ENCODE results near the gene UBE2J2.
A peak's percentile ranks its signal among the peaks of the same experiment; 100 is the strongest.

Gene UBE2J2

DNA sequence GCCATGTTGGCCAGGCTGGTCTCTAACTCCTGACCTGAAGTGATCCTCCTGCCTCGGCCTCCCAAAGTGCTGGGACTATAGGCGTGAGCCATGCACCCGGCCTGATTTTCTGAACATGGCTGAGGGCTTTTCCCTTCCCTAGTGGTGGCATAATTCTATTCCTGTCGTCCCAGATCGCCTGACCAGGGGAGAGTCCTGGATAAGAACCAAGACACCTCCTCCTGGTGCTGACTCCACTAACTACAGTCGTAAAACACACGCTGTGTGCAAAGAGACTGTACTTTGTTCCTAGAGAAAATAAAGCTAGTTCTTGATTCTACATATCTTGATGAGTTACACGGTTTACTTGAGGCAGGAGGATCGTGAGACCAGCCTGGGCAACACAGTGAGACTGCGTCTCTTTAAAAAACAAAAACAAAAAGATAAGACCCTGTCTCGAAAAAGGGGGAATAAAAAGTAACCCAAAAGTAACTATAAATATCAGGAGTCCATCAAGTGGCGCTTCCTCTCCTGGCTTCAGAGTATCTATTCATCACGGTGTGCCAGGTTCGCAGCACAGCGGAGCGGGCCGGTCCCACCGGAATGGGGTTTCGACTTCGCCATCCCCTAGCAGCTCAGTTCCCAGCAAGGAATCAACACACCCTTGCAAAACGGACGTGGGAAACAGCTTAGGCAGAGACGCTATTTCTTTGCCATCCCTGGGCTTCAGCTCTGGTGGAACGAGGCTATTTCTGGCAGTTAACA, 42.8 kb downstream of the UBE2J2 start:
- CTCF ChIA-PET = interaction anchor here (0.6 to 2.0 kb wide), 7 partner anchors 12 to 110 kb away, joined by 3 to 13 read pairs (median 4); no protein-coding TSS in a partner anchor
- peaks cover 0 to 57% (median 39%) of the 10 kb centered on the region in 4 experiments for H3K36me3 ChIP-seq (ENCODE audit: control insufficient read depth in 4 of 4, insufficient read depth in 4 of 4, low read length in 3 of 4)
- H3K4me3 ChIP-seq (ENCODE audit: control insufficient read depth in 1 of 7, extremely low read depth in 1 of 7, insufficient read depth in 4 of 7, low read depth in 2 of 7, low read length in 6 of 7) = peak overlapping the region; percentile 79 to 97 (median 94)
- POLR2A ChIA-PET = interaction anchor here (1.0 to 1.4 kb wide), 2 partner anchors 12 to 18 kb away, joined by 3 to 4 read pairs; no protein-coding TSS in a partner anchor
- H3K27me3 ChIP-seq (replicated peaks in 2 of 5; ENCODE audit: control insufficient read depth in 4 of 5, insufficient read depth in 5 of 5, low read length in 4 of 5) = no peaks in the 10 kb centered on the region
- H3K9me3 ChIP-seq (ENCODE audit: control extremely low read depth in 1 of 5, control insufficient read depth in 4 of 5, insufficient read depth in 2 of 5, low read depth in 1 of 5, low read length in 4 of 5) = no peaks in the 10 kb centered on the region
- H3K27ac ChIP-seq (ENCODE audit: insufficient read depth in 1 of 2, low read depth in 1 of 2, low read length in 2 of 2, poor library complexity in 1 of 2, severe bottlenecking in 2 of 2) = peak overlapping the region; percentile 84 to 92
- H3K4me1 ChIP-seq (ENCODE audit: control extremely low read depth in 1 of 4, control insufficient read depth in 4 of 4, insufficient read depth in 4 of 4, low read length in 3 of 4) = peaks cover 4 to 35% (median 33%) of the 10 kb centered on the region in 4 experiments
- 24% methylated on average over 21 of the region's 24 CpGs for WGBS (ENCODE audit: insufficient coverage)
- peak; percentile 25 to 36 (median 27) for DNase-seq

DNA sequence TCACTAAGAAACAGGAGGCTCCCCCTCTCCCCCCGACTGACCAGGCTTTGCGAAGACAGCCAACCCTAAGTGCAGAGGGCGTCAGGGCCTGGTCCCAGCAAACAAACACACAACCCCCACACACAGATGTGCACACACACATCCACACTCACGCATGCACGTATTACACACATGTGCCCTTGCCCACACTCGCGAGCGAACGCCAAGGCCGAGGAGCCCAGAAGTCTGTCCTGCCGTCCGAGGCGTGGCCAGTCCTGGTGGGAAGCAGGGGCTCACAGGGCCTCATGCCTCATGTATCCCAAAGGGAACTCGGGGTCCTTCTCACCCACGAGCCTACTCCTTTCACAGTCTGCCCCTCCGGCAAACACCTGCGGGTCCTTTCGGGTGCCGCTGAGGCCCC, 43.9 kb downstream of the UBE2J2 start:
- CTCF ChIA-PET = interaction anchor here (0.6 to 1.4 kb wide), 4 partner anchors 13 to 107 kb away, joined by 3 to 4 read pairs (median 3); no protein-coding TSS in a partner anchor
- Histone ChIP-seq H3K4me1 (ENCODE audit: control extremely low read depth in 1 of 4, control insufficient read depth in 4 of 4, insufficient read depth in 4 of 4, low read length in 3 of 4) (peaks cover 4 to 35% (median 33%) of the 10 kb centered on the region in 4 experiments), H3K27ac (ENCODE audit: insufficient read depth in 1 of 2, low read depth in 1 of 2, low read length in 2 of 2, poor library complexity in 1 of 2, severe bottlenecking in 2 of 2) (no peak overlapping the region), H3K4me3 (ENCODE audit: control insufficient read depth in 1 of 7, extremely low read depth in 1 of 7, insufficient read depth in 4 of 7, low read depth in 2 of 7, low read length in 6 of 7) (peak overlapping the region in 1 of 7 experiments; percentile 93), H3K36me3 (ENCODE audit: control insufficient read depth in 4 of 4, insufficient read depth in 4 of 4, low read length in 3 of 4) (peaks cover 0 to 62% (median 40%) of the 10 kb centered on the region in 4 experiments), H3K27me3 (replicated peaks in 2 of 5; ENCODE audit: control insufficient read depth in 4 of 5, insufficient read depth in 5 of 5, low read length in 4 of 5) (no peaks in the 10 kb centered on the region), H3K9me3 (ENCODE audit: control extremely low read depth in 1 of 5, control insufficient read depth in 4 of 5, insufficient read depth in 2 of 5, low read depth in 1 of 5, low read length in 4 of 5) (no peaks in the 10 kb centered on the region)
- WGBS (ENCODE audit: insufficient coverage) = 92% methylated on average over 17 of the region's 19 CpGs
- DNase-seq = no peak
- POLR2A ChIA-PET = no interaction called here

DNA sequence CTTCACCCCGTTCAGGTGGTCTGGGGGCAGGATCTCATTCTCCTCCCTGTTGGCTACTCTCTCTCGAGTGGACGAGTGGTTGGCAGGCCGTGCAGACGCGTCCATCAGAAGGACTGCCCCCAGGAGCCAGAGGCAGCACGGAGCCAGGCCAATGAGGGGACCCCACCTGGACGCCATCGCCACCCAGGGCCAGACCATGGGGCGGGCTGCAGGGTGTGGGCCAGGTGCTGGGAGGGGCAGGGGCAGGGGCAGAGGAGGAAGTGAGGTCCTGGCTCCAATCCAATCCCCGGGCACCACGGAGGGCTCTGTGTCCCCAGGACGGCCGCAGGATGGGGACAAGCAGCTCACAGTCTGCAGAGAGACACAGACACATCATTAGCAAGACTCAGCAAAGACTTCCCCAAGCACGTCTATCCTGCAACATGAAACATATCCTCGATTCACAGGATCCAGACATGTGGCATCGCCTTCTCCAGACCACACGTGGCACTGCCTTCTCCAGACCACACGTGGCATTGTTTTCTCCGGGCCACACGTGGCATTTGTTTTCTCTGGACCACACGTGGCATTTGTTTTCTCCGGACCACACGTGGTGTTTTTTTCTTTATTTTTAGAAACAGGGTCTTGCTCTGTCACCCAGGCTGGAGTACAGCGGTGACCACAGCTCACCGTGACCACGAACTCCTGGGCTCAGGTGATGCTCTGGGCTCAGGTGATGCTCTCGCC, 44.9 kb downstream of the UBE2J2 start:
- no peaks in the 10 kb centered on the region for H3K27me3 ChIP-seq (replicated peaks in 2 of 5; ENCODE audit: control insufficient read depth in 4 of 5, insufficient read depth in 5 of 5, low read length in 4 of 5)
- peaks cover 0 to 63% (median 38%) of the 10 kb centered on the region in 4 experiments for H3K36me3 ChIP-seq (ENCODE audit: control insufficient read depth in 4 of 4, insufficient read depth in 4 of 4, low read length in 3 of 4)
- H3K4me1 ChIP-seq (ENCODE audit: control extremely low read depth in 1 of 4, control insufficient read depth in 4 of 4, insufficient read depth in 4 of 4, low read length in 3 of 4) = peaks cover 4 to 33% (median 30%) of the 10 kb centered on the region in 4 experiments
- DNase-seq = no peak
- H3K9me3 ChIP-seq (ENCODE audit: control extremely low read depth in 1 of 5, control insufficient read depth in 4 of 5, insufficient read depth in 2 of 5, low read depth in 1 of 5, low read length in 4 of 5) = no peaks in the 10 kb centered on the region
- H3K4me3 ChIP-seq (ENCODE audit: control insufficient read depth in 1 of 7, extremely low read depth in 1 of 7, insufficient read depth in 4 of 7, low read depth in 2 of 7, low read length in 6 of 7) = no peak overlapping the region
- CTCF ChIA-PET = interaction anchor here (0.6 to 1.0 kb wide), 2 partner anchors 12 to 104 kb away, joined by 3 read pairs; no protein-coding TSS in a partner anchor
- WGBS (ENCODE audit: insufficient coverage) = 94% methylated on average over 27 of the region's 28 CpGs
- POLR2A ChIA-PET = no interaction called here
- H3K27ac ChIP-seq (ENCODE audit: insufficient read depth in 1 of 2, low read depth in 1 of 2, low read length in 2 of 2, poor library complexity in 1 of 2, severe bottlenecking in 2 of 2) = no peak overlapping the region

GRCh38 chr1:1228187-1228586, 45.5 kb downstream of the UBE2J2 start:
- H3K4me3 ChIP-seq (ENCODE audit: control insufficient read depth in 1 of 7, extremely low read depth in 1 of 7, insufficient read depth in 4 of 7, low read depth in 2 of 7, low read length in 6 of 7) = no peak overlapping the region
- 98% methylated on average over 29 of the region's 30 CpGs for WGBS (ENCODE audit: insufficient coverage)
- no peak overlapping the region for H3K27ac ChIP-seq (ENCODE audit: insufficient read depth in 1 of 2, low read depth in 1 of 2, low read length in 2 of 2, poor library complexity in 1 of 2, severe bottlenecking in 2 of 2)
- no peaks in the 10 kb centered on the region for H3K27me3 ChIP-seq (replicated peaks in 2 of 5; ENCODE audit: control insufficient read depth in 4 of 5, insufficient read depth in 5 of 5, low read length in 4 of 5)
- H3K36me3 ChIP-seq (ENCODE audit: control insufficient read depth in 4 of 4, insufficient read depth in 4 of 4, low read length in 3 of 4) = peaks cover 0 to 64% (median 40%) of the 10 kb centered on the region in 4 experiments
- ChIA-PET POLR2A (no interaction called here), CTCF (no interaction called here)
- DNase-seq = no peak
- peaks cover 4 to 28% (median 26%) of the 10 kb centered on the region in 4 experiments for H3K4me1 ChIP-seq (ENCODE audit: control extremely low read depth in 1 of 4, control insufficient read depth in 4 of 4, insufficient read depth in 4 of 4, low read length in 3 of 4)
- H3K9me3 ChIP-seq (ENCODE audit: control extremely low read depth in 1 of 5, control insufficient read depth in 4 of 5, insufficient read depth in 2 of 5, low read depth in 1 of 5, low read length in 4 of 5) = no peaks in the 10 kb centered on the region

DNA sequence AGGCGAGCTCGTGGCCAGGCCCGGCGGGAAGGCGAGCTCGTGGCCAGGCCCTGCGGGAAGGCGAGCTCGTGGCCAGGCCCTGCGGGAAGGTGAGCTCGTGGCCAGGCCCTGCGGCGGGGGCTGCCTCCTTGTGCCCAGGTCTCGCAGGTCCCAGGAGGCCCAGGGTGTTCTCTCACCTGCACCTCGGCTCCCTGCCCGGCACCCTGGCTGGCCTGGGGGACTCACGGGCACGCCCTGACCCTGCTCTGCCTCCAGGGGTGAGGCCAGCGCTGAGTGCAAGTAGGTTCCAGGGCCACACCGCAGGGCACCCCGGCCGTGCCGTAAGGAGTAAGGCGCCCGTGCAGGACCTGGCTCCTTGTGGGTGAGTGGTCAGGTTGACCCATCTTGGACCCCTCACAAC, 46.3 kb downstream of the UBE2J2 start:
- Histone ChIP-seq H3K27me3 (replicated peaks in 2 of 5; ENCODE audit: control insufficient read depth in 4 of 5, insufficient read depth in 5 of 5, low read length in 4 of 5) (no peaks in the 10 kb centered on the region), H3K4me1 (ENCODE audit: control extremely low read depth in 1 of 4, control insufficient read depth in 4 of 4, insufficient read depth in 4 of 4, low read length in 3 of 4) (peaks cover 4 to 20% (median 18%) of the 10 kb centered on the region in 4 experiments), H3K27ac (ENCODE audit: insufficient read depth in 1 of 2, low read depth in 1 of 2, low read length in 2 of 2, poor library complexity in 1 of 2, severe bottlenecking in 2 of 2) (no peak overlapping the region), H3K4me3 (ENCODE audit: control insufficient read depth in 1 of 7, extremely low read depth in 1 of 7, insufficient read depth in 4 of 7, low read depth in 2 of 7, low read length in 6 of 7) (no peak overlapping the region), H3K36me3 (ENCODE audit: control insufficient read depth in 4 of 4, insufficient read depth in 4 of 4, low read length in 3 of 4) (peaks cover 5 to 72% (median 48%) of the 10 kb centered on the region in 4 experiments), H3K9me3 (ENCODE audit: control extremely low read depth in 1 of 5, control insufficient read depth in 4 of 5, insufficient read depth in 2 of 5, low read depth in 1 of 5, low read length in 4 of 5) (no peaks in the 10 kb centered on the region)
- no peak for DNase-seq
- POLR2A ChIA-PET = interaction anchor here (1.5 kb wide), 1 partner anchor 10 kb away, joined by 5 read pairs; no protein-coding TSS in a partner anchor
- 97% methylated on average over 19 of the region's 25 CpGs for WGBS (ENCODE audit: insufficient coverage)
- CTCF ChIA-PET = interaction anchor here (1.3 to 1.7 kb wide), 2 partner anchors 106 to 243 kb away, joined by 4 read pairs; no protein-coding TSS in a partner anchor

GRCh38 chr1:1226566-1227362, 46.9 kb downstream of the UBE2J2 start:
- H3K27me3 ChIP-seq (replicated peaks in 2 of 5; ENCODE audit: control insufficient read depth in 4 of 5, insufficient read depth in 5 of 5, low read length in 4 of 5) = no peaks in the 10 kb centered on the region
- CTCF ChIA-PET = interaction anchor here (1.1 to 3.1 kb wide), 4 partner anchors 104 to 242 kb away, joined by 3 to 9 read pairs (median 4); no protein-coding TSS in a partner anchor
- DNase-seq = no peak
- POLR2A ChIA-PET = interaction anchor here (1.5 kb wide), 1 partner anchor 10 kb away, joined by 5 read pairs; no protein-coding TSS in a partner anchor
- H3K4me3 ChIP-seq (ENCODE audit: control insufficient read depth in 1 of 7, extremely low read depth in 1 of 7, insufficient read depth in 4 of 7, low read depth in 2 of 7, low read length in 6 of 7) = no peak overlapping the region
- H3K27ac ChIP-seq (ENCODE audit: insufficient read depth in 1 of 2, low read depth in 1 of 2, low read length in 2 of 2, poor library complexity in 1 of 2, severe bottlenecking in 2 of 2) = no peak overlapping the region
- WGBS (ENCODE audit: insufficient coverage) = 97% methylated on average over 44 of the region's 44 CpGs
- H3K36me3 ChIP-seq (ENCODE audit: control insufficient read depth in 4 of 4, insufficient read depth in 4 of 4, low read length in 3 of 4) = peaks cover 5 to 77% (median 53%) of the 10 kb centered on the region in 4 experiments
- H3K9me3 ChIP-seq (ENCODE audit: control extremely low read depth in 1 of 5, control insufficient read depth in 4 of 5, insufficient read depth in 2 of 5, low read depth in 1 of 5, low read length in 4 of 5) = no peaks in the 10 kb centered on the region
- H3K4me1 ChIP-seq (ENCODE audit: control extremely low read depth in 1 of 4, control insufficient read depth in 4 of 4, insufficient read depth in 4 of 4, low read length in 3 of 4) = peaks cover 4 to 19% (median 17%) of the 10 kb centered on the region in 4 experiments

Data from common myeloid progenitor, CD34-positive (primary cell).